ENCODE data around the gene MC1R. TPM values are rescaled to one million over a fixed set of nuclear protein-coding genes. Genes with fewer than 3 reads are reported as not detected.
"Not testable (repeated sequence)": the region's sequence is repeated elsewhere in the genome, so short reads cannot be mapped to it uniquely, and the experiment has no call there.

MC1R gene
- total RNA-seq, 1 donor from 2014 or later = 0.79 TPM

DNA sequence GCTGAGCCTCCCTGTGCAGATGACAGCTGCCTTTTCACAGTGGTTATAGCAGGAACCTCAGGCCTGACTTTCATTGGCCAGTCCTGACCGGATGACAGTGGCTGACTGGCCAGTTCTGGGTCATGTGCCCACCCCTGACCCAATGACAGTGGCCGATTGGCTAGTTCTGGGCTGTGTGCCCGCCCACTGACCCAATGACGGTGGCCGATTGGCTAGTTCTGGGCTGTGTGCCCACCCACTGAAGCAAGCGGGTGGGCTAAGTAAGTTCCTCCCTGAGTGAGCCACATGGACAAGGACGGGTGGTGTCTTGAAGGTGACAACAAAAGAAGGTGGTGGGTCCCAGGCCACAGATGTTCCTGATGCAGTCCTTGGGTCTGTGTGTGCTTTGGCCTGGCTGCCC, 39.4 kb downstream of the MC1R start:
- DNase-seq (ENCODE audit: low read depth in 2 of 2) = peak; percentile 34 to 39

- no peak for DNase-seq (ENCODE audit: low read depth in 2 of 2)
Observed at GRCh38 chr16:89958596-89958995, 39.9 kb downstream of the MC1R start.

GRCh38 chr16:89960966-89961365, 42.3 kb downstream of the MC1R start:
- DNase-seq (ENCODE audit: low read depth in 2 of 2) = no peak

GRCh38 chr16:89961920-89962319, 43.3 kb downstream of the MC1R start:
- DNase-seq (ENCODE audit: low read depth in 2 of 2) = no peak

- DNase-seq (ENCODE audit: low read depth in 2 of 2) = no peak
Observed at GRCh38 chr16:89962754-89963498, 44.3 kb downstream of the MC1R start.

- no peak for DNase-seq (ENCODE audit: low read depth in 2 of 2)
Observed at GRCh38 chr16:89964201-89964600, 45.5 kb downstream of the MC1R start.

- no peak for DNase-seq (ENCODE audit: low read depth in 2 of 2)
Observed at GRCh38 chr16:89965447-89966225, 47.0 kb downstream of the MC1R start.

GRCh38 chr16:89966756-89967155, 48.1 kb downstream of the MC1R start:
- DNase-seq (ENCODE audit: low read depth in 2 of 2) = no peak

GRCh38 chr16:89967436-89967835, 48.8 kb downstream of the MC1R start:
- DNase-seq (ENCODE audit: low read depth in 2 of 2) = not testable (repeated sequence)

DNA sequence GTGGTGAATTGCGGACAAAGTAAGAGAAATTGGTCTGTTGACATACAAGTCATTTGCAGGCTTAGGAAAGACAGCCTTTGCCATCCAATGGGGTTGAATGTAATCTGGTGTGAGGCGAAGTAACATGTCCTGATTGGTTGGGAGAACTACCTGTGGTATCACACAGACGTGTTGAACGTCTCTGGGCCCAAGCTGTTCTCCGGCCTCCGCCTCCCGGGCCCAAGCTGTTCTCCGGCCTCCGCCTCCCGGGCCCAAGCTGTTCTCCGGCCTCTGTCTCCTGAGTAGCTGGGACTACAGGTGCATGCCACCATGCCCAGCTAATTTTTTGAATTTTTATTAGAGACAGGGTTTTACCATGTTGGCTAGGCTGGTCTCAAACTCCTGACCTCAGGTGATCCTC, 49.4 kb downstream of the MC1R start:
- not testable (repeated sequence) for DNase-seq (ENCODE audit: low read depth in 2 of 2)

- no peak for DNase-seq (ENCODE audit: low read depth in 2 of 2)
Observed at GRCh38 chr16:89969741-89970410, 51.2 kb downstream of the MC1R start.

Other genes starting within 250 kb of the MC1R start
- 23.1 and 38.5 TPM in 2 replicates for gene CDK10, start 232.2 kb upstream of the MC1R start, total RNA-seq
- gene SPATA2L, start 217.2 kb upstream of the MC1R start, total RNA-seq = 8.1 and 10.1 TPM in 2 replicates
- 4.1 and 4.4 TPM in 2 replicates for gene VPS9D1, start 198.0 kb upstream of the MC1R start, total RNA-seq
- gene ZNF276, start 197.3 kb upstream of the MC1R start, total RNA-seq = 8.3 and 14.5 TPM in 2 replicates
- 5.6 and 6.5 TPM in 2 replicates for gene FANCA, start 102.2 kb upstream of the MC1R start, total RNA-seq
- gene SPIRE2, start 90.4 kb upstream of the MC1R start, total RNA-seq = 1.3 and 2.4 TPM in 2 replicates
- gene TCF25, start 45.3 kb upstream of the MC1R start, total RNA-seq = 115 and 136 TPM in 2 replicates
- 33.5 and 122 TPM in 2 replicates for gene TUBB3, start 4.5 kb downstream of the MC1R start, total RNA-seq
- 84.1 and 97.0 TPM in 2 replicates for gene DEF8, start 29.9 kb downstream of the MC1R start, total RNA-seq
- 8.3 and 11.5 TPM in 2 replicates for gene DBNDD1, start 100.6 kb downstream of the MC1R start, total RNA-seq
- not detected in 2 replicates for gene PRDM7, start 158.5 kb downstream of the MC1R start, total RNA-seq

Data from lung microvascular endothelial cell (primary cell).